Neuron (in vitro differentiated cells): Measurements from ENCODE around the gene CD6.

Experiments used
- H2AFZ ChIP-seq: one replicate; pipeline ENCODE4 v1.6.1; 2013; ENCODE audit warnings: low read depth, mild to moderate bottlenecking, inconsistent platforms, low read length, moderate library complexity
- H3K27me3 ChIP-seq: one replicate; pipeline ENCODE4 v1.6.1; 2013; ENCODE audit warnings: low read length; ENCODE audit not compliant: insufficient read depth
- H3K36me3 ChIP-seq: one replicate; pipeline ENCODE4 v1.6.1; 2013; ENCODE audit warnings: low read length; ENCODE audit not compliant: insufficient read depth
- H3K4me1 ChIP-seq: one replicate; pipeline ENCODE4 v1.6.1; 2013; ENCODE audit warnings: low read length; ENCODE audit not compliant: insufficient read depth
- H3K4me3 ChIP-seq: 2 replicates; pipeline ENCODE4 v1.5.1; 2013; ENCODE audit warnings: mild to moderate bottlenecking, low read length, moderate library complexity
- H3K9me3 ChIP-seq: one replicate; pipeline ENCODE4 v1.6.1; 2013; ENCODE audit warnings: low read length

The CD6 gene

GRCh38 chr11:60939301-60939700 is 32.2 kb upstream of the CD6 start:
- H3K27me3 ChIP-seq = no peaks in the 10 kb centered on the region
- no peaks in the 10 kb centered on the region for H3K9me3 ChIP-seq
- H3K4me1 ChIP-seq = peaks cover 8% of the 10 kb centered on the region
- no peak overlapping the region for H3K4me3 ChIP-seq
- H2AFZ ChIP-seq = no peak overlapping the region
- H3K36me3 ChIP-seq = peaks cover 17% of the 10 kb centered on the region

GRCh38 chr11:60939855-60940254 is 31.6 kb upstream of the CD6 start:
- Histone ChIP-seq H3K27me3 (no peaks in the 10 kb centered on the region), H3K4me3 (no peak overlapping the region), H3K4me1 (peaks cover 8% of the 10 kb centered on the region), H2AFZ (no peak overlapping the region), H3K9me3 (no peaks in the 10 kb centered on the region), H3K36me3 (peaks cover 17% of the 10 kb centered on the region)

- Histone ChIP-seq H3K4me3 (no peak overlapping the region), H3K36me3 (peaks cover 7% of the 10 kb centered on the region), H3K9me3 (no peaks in the 10 kb centered on the region), H3K27me3 (no peaks in the 10 kb centered on the region), H2AFZ (no peak overlapping the region), H3K4me1 (peaks cover 11% of the 10 kb centered on the region)
These were observed 29.9 kb upstream of the CD6 start for GRCh38 chr11:60941371-60942119.

- Histone ChIP-seq H3K36me3 (peaks cover 3% of the 10 kb centered on the region), H3K4me3 (no peak overlapping the region), H2AFZ (no peak overlapping the region), H3K9me3 (no peaks in the 10 kb centered on the region), H3K27me3 (no peaks in the 10 kb centered on the region), H3K4me1 (peaks cover 14% of the 10 kb centered on the region)
These were observed 29.3 kb upstream of the CD6 start for GRCh38 chr11:60942219-60942618.

- peaks cover 21% of the 10 kb centered on the region for H3K4me1 ChIP-seq
- no peaks in the 10 kb centered on the region for H3K9me3 ChIP-seq
- H2AFZ ChIP-seq = no peak overlapping the region
- no peaks in the 10 kb centered on the region for H3K36me3 ChIP-seq
- H3K27me3 ChIP-seq = no peaks in the 10 kb centered on the region
- no peak overlapping the region for H3K4me3 ChIP-seq
These were observed 28.4 kb upstream of the CD6 start for GRCh38 chr11:60942970-60943565.

- Histone ChIP-seq H3K4me3 (no peak overlapping the region), H3K27me3 (no peaks in the 10 kb centered on the region), H2AFZ (no peak overlapping the region), H3K9me3 (no peaks in the 10 kb centered on the region), H3K4me1 (peaks cover 19% of the 10 kb centered on the region), H3K36me3 (no peaks in the 10 kb centered on the region)
These were observed 26.8 kb upstream of the CD6 start for GRCh38 chr11:60944490-60945294.

GRCh38 chr11:60945295-60945667 is 26.2 kb upstream of the CD6 start:
- Histone ChIP-seq H2AFZ (no peak overlapping the region), H3K27me3 (no peaks in the 10 kb centered on the region), H3K36me3 (no peaks in the 10 kb centered on the region), H3K4me1 (peaks cover 19% of the 10 kb centered on the region), H3K4me3 (no peak overlapping the region), H3K9me3 (no peaks in the 10 kb centered on the region)

- Histone ChIP-seq H3K36me3 (no peaks in the 10 kb centered on the region), H2AFZ (no peak overlapping the region), H3K27me3 (no peaks in the 10 kb centered on the region), H3K4me3 (no peak overlapping the region), H3K9me3 (no peaks in the 10 kb centered on the region), H3K4me1 (peaks cover 23% of the 10 kb centered on the region)
These were observed 24.7 kb upstream of the CD6 start for GRCh38 chr11:60946601-60947264.

- Histone ChIP-seq H3K4me3 (no peak overlapping the region), H3K27me3 (no peaks in the 10 kb centered on the region)
These were observed 23.8 kb upstream of the CD6 start for GRCh38 chr11:60947700-60948099.

GRCh38 chr11:60948250-60948649 is 23.2 kb upstream of the CD6 start:
- no peaks in the 10 kb centered on the region for H3K27me3 ChIP-seq
- no peak overlapping the region for H3K4me3 ChIP-seq
- peaks cover 33% of the 10 kb centered on the region for H3K4me1 ChIP-seq
- no peaks in the 10 kb centered on the region for H3K36me3 ChIP-seq
- H3K9me3 ChIP-seq = no peaks in the 10 kb centered on the region
- H2AFZ ChIP-seq = no peak overlapping the region

More at GRCh38 chr11:60947700-60948099, 23.8 kb upstream of the CD6 start:
- no peak overlapping the region for H2AFZ ChIP-seq
- H3K36me3 ChIP-seq = no peaks in the 10 kb centered on the region
- peaks cover 32% of the 10 kb centered on the region for H3K4me1 ChIP-seq
- no peaks in the 10 kb centered on the region for H3K9me3 ChIP-seq

- Histone ChIP-seq H2AFZ (no peak overlapping the region), H3K36me3 (no peaks in the 10 kb centered on the region), H3K27me3 (no peaks in the 10 kb centered on the region), H3K4me1 (peaks cover 33% of the 10 kb centered on the region), H3K4me3 (no peak overlapping the region), H3K9me3 (no peaks in the 10 kb centered on the region)
These were observed 21.5 kb upstream of the CD6 start for GRCh38 chr11:60950024-60950423.

GRCh38 chr11:60950933-60951605 is 20.4 kb upstream of the CD6 start:
- Histone ChIP-seq H2AFZ (no peak overlapping the region), H3K36me3 (no peaks in the 10 kb centered on the region), H3K4me3 (no peak overlapping the region), H3K27me3 (no peaks in the 10 kb centered on the region), H3K4me1 (peaks cover 33% of the 10 kb centered on the region), H3K9me3 (no peaks in the 10 kb centered on the region)
